Femur (tissue), 1 donor: ENCODE data around the gene PCOLCE2.

Source experiments
- DNase-seq: peaks from one replicate; pipeline ENCODE4 v3.0.0-alpha.2; 2017

PCOLCE2 gene

GRCh38 chr3:142808103-142808917 lies 80.6 kb downstream of the PCOLCE2 start:
- DNase-seq = no peak

GRCh38 chr3:142802891-142803290 lies 86.0 kb downstream of the PCOLCE2 start:
- no peak for DNase-seq

- DNase-seq = no peak
Observed at GRCh38 chr3:142801746-142802145, 87.1 kb downstream of the PCOLCE2 start.

GRCh38 chr3:142796823-142797222 lies 92.1 kb downstream of the PCOLCE2 start:
- no peak for DNase-seq

GRCh38 chr3:142795332-142795731 lies 93.6 kb downstream of the PCOLCE2 start:
- no peak for DNase-seq

GRCh38 chr3:142794508-142794907 lies 94.4 kb downstream of the PCOLCE2 start:
- DNase-seq = no peak

- DNase-seq = no peak
Observed at GRCh38 chr3:142787719-142788118, 101.2 kb downstream of the PCOLCE2 start.

GRCh38 chr3:142785996-142786395 lies 102.9 kb downstream of the PCOLCE2 start:
- no peak for DNase-seq

GRCh38 chr3:142784228-142784627 lies 104.7 kb downstream of the PCOLCE2 start:
- no peak for DNase-seq

GRCh38 chr3:142782616-142783015 lies 106.3 kb downstream of the PCOLCE2 start:
- DNase-seq = no peak

GRCh38 chr3:142779591-142779990 lies 109.3 kb downstream of the PCOLCE2 start:
- no peak for DNase-seq

- no peak for DNase-seq
Observed at GRCh38 chr3:142778541-142778940, 110.3 kb downstream of the PCOLCE2 start.

GRCh38 chr3:142777927-142778326 lies 111.0 kb downstream of the PCOLCE2 start:
- no peak for DNase-seq

- DNase-seq = no peak
Observed at GRCh38 chr3:142768338-142768737, 120.5 kb downstream of the PCOLCE2 start.
